ENCODE measurements around the gene LYPD6.
"Not testable (repeated sequence)": the region's sequence is repeated elsewhere in the genome, so short reads cannot be mapped to it uniquely, and the experiment has no call there.

Gene LYPD6

DNA sequence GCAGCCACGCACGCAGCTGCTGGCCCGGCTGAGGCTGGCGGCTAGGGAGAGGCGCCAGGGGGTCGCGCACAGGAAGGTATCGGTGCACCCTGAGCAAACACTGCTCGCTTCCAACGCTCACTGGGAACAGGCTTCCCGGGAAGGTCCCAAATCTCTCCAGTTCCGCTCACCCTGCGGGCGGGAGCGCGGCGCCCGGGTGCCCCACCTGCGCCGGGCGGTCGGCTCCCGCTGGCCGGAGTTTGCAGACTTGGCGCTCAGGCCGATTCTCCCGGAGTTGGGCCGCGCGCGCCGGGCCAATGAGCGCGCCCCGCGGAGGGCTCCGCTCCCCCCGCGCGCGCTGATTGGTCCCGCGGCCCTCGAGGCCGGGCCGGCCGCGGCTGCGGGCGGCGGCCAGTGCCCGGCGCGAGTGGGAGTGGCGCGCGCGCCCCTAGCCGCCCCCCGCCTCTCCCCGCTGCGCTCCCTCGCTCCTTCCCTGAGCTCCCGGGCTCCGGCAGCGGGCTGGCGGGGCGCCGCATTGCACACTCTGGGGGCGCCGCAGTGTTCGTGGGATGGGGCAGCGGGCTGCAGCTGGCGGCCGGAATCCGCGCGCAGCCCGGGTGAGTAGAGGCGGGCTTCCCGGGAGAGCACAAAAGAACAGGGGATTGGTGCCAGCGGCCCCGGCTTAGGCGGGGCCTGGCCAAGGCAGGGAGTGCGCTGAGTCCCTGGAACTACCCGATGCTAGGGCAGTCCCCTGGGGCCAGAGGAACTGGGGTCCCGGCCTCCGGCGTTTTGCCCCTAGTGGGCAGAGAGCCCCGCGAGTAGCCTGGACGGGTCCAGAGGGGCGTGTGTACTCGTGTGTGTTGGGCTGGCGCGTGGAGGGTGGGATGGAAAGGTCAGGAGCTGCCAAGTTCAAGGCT is at the start of gene LYPD6:
Gene LYPD6 (plus strand): TSS at position 461 of the 896 bp plus-strand sequence. CDS start 107,122 bp downstream, outside the sequence.
- no peak for DNase-seq

DNA sequence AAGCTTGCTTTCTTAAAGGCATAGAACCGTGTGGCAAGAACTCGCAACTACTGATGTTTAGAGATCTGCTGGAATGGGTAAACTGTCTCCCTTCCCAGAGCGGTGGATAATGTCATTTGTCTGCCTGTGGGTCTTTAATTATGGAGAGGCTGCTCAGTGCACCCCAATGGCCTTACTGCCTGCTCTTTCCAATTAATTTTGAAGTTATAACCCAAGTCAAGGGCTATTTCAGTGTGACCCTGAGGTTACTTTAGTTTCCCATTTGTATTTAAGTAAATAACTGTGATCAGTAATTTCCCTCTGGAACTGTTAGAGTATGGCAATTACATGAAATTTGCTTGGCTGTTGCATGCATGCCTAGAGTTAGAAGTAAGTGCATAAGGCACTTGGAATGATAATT is 48.9 kb upstream of the LYPD6 start:
- DNase-seq, result no peak

GRCh38 chr2:149290662-149291061 is 39.7 kb upstream of the LYPD6 start:
- no peak for DNase-seq

- DNase-seq, result no peak
These were observed 38.5 kb upstream of the LYPD6 start for GRCh38 chr2:149291881-149292280.

- no peak for DNase-seq
These were observed 34.4 kb upstream of the LYPD6 start for GRCh38 chr2:149296031-149296430.

GRCh38 chr2:149307014-149307413 is 23.4 kb upstream of the LYPD6 start:
- DNase-seq, result no peak

DNA sequence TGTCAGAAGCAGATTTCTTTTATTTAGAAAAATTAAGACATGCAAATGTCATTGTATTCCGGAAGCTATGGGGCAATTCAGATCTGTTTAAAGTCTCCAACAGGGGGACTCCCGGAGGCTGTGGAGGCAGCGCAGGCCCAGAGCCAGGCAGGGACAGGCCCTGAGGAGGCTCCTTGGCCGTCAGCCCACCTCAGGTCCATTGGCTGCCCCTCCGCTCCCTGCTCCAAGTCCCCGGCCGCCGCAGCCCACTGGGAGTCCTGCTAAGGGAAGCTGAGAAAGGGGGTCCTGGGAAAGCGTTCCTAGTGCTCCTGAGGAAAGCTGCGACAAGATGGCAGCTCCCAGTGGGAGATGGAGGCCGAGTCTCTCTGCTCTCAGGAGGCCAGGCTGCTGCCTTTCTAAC is 20.0 kb upstream of the LYPD6 start:
- DNase-seq, result no peak

DNA sequence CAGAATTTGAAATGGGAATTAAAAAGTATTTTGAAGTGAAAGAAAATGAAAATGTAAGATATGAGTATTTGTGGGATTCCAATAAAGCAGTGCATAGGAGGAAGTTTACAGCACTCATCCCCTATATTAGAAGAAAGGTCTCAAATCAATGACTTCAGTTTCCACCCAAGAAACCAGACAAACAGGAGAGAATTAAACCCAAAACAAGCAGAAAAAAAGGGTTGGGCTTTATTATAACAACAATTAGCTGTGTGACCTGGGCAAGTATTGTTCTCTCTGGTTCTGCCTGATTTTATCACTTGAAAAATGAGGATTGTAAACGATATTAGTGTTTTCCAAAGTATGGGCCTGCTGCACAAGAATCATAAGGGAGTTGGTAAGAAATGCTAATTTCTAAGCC is 18.3 kb upstream of the LYPD6 start:
- DNase-seq, result no peak

DNA sequence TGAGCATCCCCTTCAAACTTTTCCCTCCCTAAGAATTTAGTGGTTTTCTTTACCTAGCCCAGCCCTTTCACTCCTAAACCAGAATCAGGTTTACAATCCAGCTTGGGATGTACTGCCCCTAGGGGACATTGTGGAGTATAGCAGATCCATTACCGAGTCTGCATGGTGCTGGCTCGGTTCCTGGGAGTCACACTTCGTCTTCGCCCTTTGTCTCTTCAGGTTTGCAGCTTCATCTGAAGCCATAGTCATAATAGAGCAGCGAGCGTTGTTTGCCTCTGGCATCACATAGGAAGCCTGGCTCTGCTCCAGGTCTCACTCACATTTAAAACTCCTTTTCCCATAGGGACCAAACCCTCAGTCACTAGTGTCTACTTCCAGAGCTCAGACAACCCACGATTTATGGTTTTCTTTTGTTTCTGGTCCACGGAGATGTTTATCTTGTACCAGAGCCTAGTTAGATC is 16.8 kb upstream of the LYPD6 start:
- no peak for DNase-seq

- DNase-seq, result no peak
These were observed 15.7 kb upstream of the LYPD6 start for GRCh38 chr2:149314687-149315086.

- DNase-seq, result no peak
These were observed 14.9 kb upstream of the LYPD6 start for GRCh38 chr2:149315461-149315860.

GRCh38 chr2:149318566-149318965 is 11.8 kb upstream of the LYPD6 start:
- DNase-seq, result not testable (repeated sequence)

- DNase-seq, result no peak
These were observed 10.0 kb upstream of the LYPD6 start for GRCh38 chr2:149320362-149320761.

GRCh38 chr2:149329068-149329467 is 1.3 kb upstream of the LYPD6 start:
- no peak for DNase-seq

GRCh38 chr2:149329489-149330126 is 779 bp upstream of the LYPD6 start:
- no peak for DNase-seq

DNA sequence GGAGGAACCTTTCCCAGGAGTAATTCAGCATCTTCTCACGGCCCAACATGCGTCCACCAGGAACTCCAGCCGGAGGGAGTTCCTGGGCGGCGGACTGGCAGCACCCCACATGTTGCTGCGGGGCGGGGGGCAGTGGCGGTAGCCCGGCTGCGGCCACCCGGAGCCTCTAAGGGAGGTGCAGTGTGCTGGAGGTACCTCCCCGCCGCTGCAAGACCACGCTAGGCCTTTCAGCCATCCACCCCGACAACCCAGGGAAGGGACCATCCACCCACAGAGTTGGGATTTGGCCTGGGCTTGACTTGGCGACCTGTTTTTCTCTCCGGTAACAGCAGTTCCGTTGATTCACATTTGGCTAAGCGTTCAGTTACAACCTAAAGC is 625 bp downstream of the LYPD6 start:
- no peak for DNase-seq

- DNase-seq, result no peak
These were observed 2.0 kb downstream of the LYPD6 start for GRCh38 chr2:149332364-149332763.

DNA sequence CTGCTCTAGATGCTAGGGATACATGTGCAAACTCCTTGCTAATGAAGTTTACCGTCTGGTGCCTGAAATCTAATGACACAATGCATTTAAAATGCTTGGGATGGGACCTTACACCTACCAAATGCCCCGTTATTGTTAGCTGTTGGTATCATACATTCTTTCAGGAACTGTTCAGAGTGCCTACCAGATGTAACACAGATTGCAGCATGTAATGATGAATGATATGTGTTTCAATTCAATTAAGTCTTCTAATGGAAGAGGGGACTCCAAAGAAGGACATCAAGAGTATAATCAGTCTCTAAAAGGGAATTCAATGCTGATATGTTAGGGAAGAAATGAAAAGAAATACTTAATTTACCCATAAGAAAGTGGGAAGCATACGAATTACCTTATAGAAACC is 3.2 kb downstream of the LYPD6 start:
- no peak for DNase-seq

DNA sequence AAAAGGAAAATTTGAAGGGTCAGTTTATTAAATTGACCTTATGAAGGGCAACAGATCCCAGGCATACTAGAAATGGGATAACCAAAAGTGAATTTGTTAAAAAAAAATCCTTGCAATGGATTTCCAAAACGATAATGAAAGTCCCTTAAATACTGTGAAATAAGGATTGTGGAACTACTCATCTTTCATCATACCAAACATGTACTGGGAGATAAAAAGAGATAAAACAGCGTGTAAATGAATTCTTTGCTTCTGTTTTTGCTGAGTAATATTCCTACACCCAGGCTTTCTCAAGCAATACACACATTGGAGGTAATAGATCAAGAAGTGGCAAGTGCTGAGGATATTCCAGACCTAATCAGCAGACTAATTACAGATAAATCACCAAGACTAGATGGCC is 3.8 kb downstream of the LYPD6 start:
- DNase-seq, result no peak

DNA sequence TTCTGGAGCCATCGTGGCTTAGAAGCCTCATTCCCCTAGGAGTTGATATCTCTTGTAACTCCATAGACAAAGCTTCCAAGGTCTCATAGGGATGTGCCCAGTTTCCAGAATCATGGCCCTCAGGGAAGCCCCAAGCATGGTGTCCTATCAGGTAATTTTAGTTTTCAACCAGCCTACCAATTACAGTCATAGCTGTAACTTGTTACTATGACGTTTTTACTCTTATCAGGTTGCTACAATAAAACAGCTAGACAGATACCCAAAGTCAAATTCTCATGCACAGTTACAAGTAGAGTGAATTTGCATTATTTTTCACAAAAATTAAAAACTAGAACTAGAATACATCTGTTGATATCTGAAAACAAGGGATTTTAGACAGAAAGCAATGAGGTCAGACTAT is 8.9 kb downstream of the LYPD6 start:
- no peak for DNase-seq

- no peak for DNase-seq
These were observed 12.1 kb downstream of the LYPD6 start for GRCh38 chr2:149342509-149342908.

DNA sequence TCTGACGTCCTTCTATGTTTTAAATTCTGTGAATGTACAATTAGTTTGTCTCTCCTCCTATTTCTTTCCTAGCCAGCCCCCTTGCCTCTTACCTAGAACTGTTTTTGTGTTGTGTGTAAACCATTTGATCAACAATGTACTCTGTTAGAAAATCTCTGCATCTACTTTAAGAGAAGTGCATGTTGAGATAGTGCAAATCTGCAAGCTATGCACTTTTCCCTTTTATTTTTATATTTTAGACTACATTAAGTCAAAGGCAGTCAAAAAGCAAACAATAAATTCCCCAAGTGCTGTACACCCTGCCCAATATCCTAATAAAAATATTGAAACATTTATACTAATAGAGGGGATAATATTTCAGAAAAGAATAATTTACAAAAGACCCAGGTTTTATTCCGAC is 13.7 kb downstream of the LYPD6 start:
- DNase-seq, result no peak

- DNase-seq, result no peak
These were observed 15.9 kb downstream of the LYPD6 start for GRCh38 chr2:149346272-149346671.

DNA sequence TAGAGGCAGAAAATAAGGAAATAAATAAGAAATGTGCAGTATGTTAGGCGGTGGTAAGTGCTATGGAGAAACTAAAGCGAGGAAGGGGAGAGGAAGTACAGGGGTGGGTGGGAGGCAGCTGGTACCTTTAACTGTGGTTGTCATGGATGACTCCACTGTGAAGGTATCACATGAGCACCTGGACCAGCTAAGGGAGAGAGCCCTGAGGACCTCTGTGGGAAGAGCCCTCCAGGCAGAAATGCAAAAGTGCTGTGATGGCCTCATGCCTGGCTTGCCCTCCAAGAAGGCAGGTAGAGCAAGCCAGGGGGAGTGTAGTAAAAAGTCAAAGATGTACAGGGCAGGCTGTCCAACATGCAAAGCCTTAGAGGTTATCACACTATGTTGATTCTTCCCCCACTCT is 17.9 kb downstream of the LYPD6 start:
- DNase-seq, result no peak

Measured in activated T-cell treated with anti-CD3 and anti-CD28 coated beads for 4 hours (primary cell).